Endothelial cell of umbilical vein (primary cell): ENCODE data around the gene ARHGAP18. TPM values are rescaled to one million over a fixed set of nuclear protein-coding genes. Genes with fewer than 3 reads are reported as not detected.
A peak's percentile ranks its signal among the peaks of the same experiment; 100 is the strongest.

Experiments
- BruUV-seq: library from RNA; stranded (reverse); fragments of 400-500 nt; replicated peaks from 2 replicates; lab custom pipeline; 2021; lab: Mats Ljungman, UMichigan
- CTCF ChIA-PET: fragments of 300-600, 350-600 bp; sonication (Branson Sonifier 250); formaldehyde crosslinking; loops from one replicate; lab custom pipeline; 2021; ENCODE audit warnings: antibody characterized with exemption, inconsistent platforms; lab: Charles Lee
- POLR2A ChIA-PET: fragments of 300-600, 350-600 bp; sonication (Branson Sonifier 250); formaldehyde crosslinking; loops from one replicate; lab custom pipeline; 2021; ENCODE audit warnings: antibody characterized with exemption, inconsistent platforms; lab: Charles Lee
- DNase-seq: peaks from one replicate; pipeline ENCODE4 v3.0.0-alpha.2; 2011; ENCODE audit warnings: low read depth, low spot score
- FAIRE-seq: peaks from 2 replicates; lab custom pipeline; 2011; peaks lifted over from hg19 to GRCh38; lab: Jason Lieb, UNC
- H2AFZ ChIP-seq: 2 replicates; pipeline ENCODE4 v1.6.0; 2012; ENCODE audit warnings: low read depth, low read length, control low read depth, inconsistent platforms
- H3K27ac ChIP-seq: 2 replicates; pipeline ENCODE4 v1.5.1; 2011; ENCODE audit warnings: low read depth, mild to moderate bottlenecking, control low read depth, low read length, moderate library complexity; ENCODE audit not compliant: insufficient read depth
- H3K27me3 ChIP-seq, 2 experiments: 2 replicates each; pipeline versions ENCODE4 v1.6.0 to v1.6.1; 2011; ENCODE audit warnings: low read length in 2 of 2, mixed read lengths in 1 of 2; ENCODE audit not compliant: control insufficient read depth in 2 of 2, insufficient read depth in 2 of 2
- H3K36me3 ChIP-seq, 2 experiments: 2 replicates in 1 of 2; 3 replicates in 1 of 2; pipeline ENCODE4 v1.5.1; 2011; ENCODE audit warnings: low read length in 2 of 2, mild to moderate bottlenecking in 1 of 2, moderate library complexity in 1 of 2; ENCODE audit not compliant: control insufficient read depth in 2 of 2, insufficient read depth in 2 of 2; ENCODE audit errors: extremely low read depth in 1 of 2
- H3K4me1 ChIP-seq: 3 replicates; pipeline ENCODE4 v1.5.1; 2011; ENCODE audit warnings: mild to moderate bottlenecking, low read length; ENCODE audit not compliant: control insufficient read depth, insufficient read depth; ENCODE audit errors: extremely low read depth
- H3K4me2 ChIP-seq: 2 replicates; pipeline ENCODE4 v1.6.1; 2011; ENCODE audit warnings: low read length, control low read depth, mixed read lengths; ENCODE audit not compliant: insufficient read depth
- H3K4me3 ChIP-seq, 3 experiments: fragments of 200-600 bp in 1 of 3; sonication (generic), shearing (Covaris generic) in 1 of 3; replicated peaks in 1 of 3; 2 replicates each; pipeline ENCODE4 v1.5.1; 2011 to 2016; ENCODE audit warnings: control low read depth in 3 of 3, low read length in 3 of 3, mild to moderate bottlenecking in 2 of 3, inconsistent platforms in 1 of 3, low read depth in 1 of 3, moderate library complexity in 1 of 3; ENCODE audit not compliant: insufficient read depth in 1 of 3
- H3K79me2 ChIP-seq: 2 replicates; pipeline ENCODE4 v1.6.0; 2012; ENCODE audit warnings: low read length, inconsistent platforms; ENCODE audit not compliant: control insufficient read depth, insufficient read depth
- H3K9ac ChIP-seq: replicated peaks from 2 replicates; pipeline ENCODE3; 2011; ENCODE audit warnings: low read length, control low read depth; ENCODE audit not compliant: insufficient read depth; ENCODE audit errors: extremely low read depth
- H3K9me1 ChIP-seq: replicated peaks from 3 replicates; pipeline ENCODE4 v1.6.0; 2011; ENCODE audit warnings: mild to moderate bottlenecking, low read length; ENCODE audit not compliant: control insufficient read depth, insufficient read depth; ENCODE audit errors: extremely low read depth
- H3K9me3 ChIP-seq: replicated peaks from 2 replicates; pipeline ENCODE4 v1.5.1; 2012; ENCODE audit warnings: low read length, inconsistent platforms; ENCODE audit not compliant: control insufficient read depth, insufficient read depth
- H4K20me1 ChIP-seq: replicated peaks from 2 replicates; pipeline ENCODE3; 2011; ENCODE audit warnings: mild to moderate bottlenecking, low read length; ENCODE audit not compliant: control insufficient read depth, insufficient read depth; ENCODE audit errors: extremely low read depth
- CTCF ChIP-seq, 2 donors: IDR thresholded peaks; 1 replicate in 1 of 2; 2 replicates in 1 of 2; pipeline ENCODE4 v1.5.1; 2011; ENCODE audit warnings: low read length in 2 of 2, mild to moderate bottlenecking in 2 of 2, moderate library complexity in 2 of 2, control low read depth in 1 of 2, inconsistent platforms in 1 of 2, low read depth in 1 of 2; ENCODE audit not compliant: insufficient read depth in 1 of 2; ENCODE audit errors: extremely low read depth in 1 of 2
- EZH2 ChIP-seq: IDR thresholded peaks from 2 replicates; pipeline ENCODE4 v1.6.1; 2012; ENCODE audit warnings: borderline replicate concordance, low read depth, mild to moderate bottlenecking, moderate library complexity, low read length, inconsistent platforms; ENCODE audit not compliant: severe bottlenecking
- FOS ChIP-seq: IDR thresholded peaks from 2 replicates; pipeline ENCODE4 v1.6.1; 2011; ENCODE audit warnings: mild to moderate bottlenecking, low read length, moderate library complexity, borderline replicate concordance; ENCODE audit not compliant: insufficient read depth
- GATA2 ChIP-seq: IDR thresholded peaks from 2 replicates; pipeline ENCODE4 v1.7.0; 2011; ENCODE audit warnings: low read depth, mild to moderate bottlenecking, moderate library complexity, mixed read lengths, low read length; ENCODE audit not compliant: insufficient read length, insufficient read depth
- JUN ChIP-seq: IDR thresholded peaks from 2 replicates; pipeline ENCODE4 v1.6.1; 2011; ENCODE audit warnings: borderline replicate concordance, low read depth; ENCODE audit not compliant: insufficient read length, insufficient read depth
- MYC ChIP-seq: IDR thresholded peaks from one replicate; pipeline ENCODE4 v1.6.1; 2011; ENCODE audit warnings: mild to moderate bottlenecking, low read depth, low read length
- POLR2A ChIP-seq: IDR thresholded peaks from 2 replicates; pipeline ENCODE4 v1.6.1; 2012; ENCODE audit warnings: low read depth, mild to moderate bottlenecking, control low read depth, low read length
- POLR2AphosphoS5 ChIP-seq: IDR thresholded peaks from 2 replicates; pipeline ENCODE4 v1.6.1; 2012; ENCODE audit warnings: low read depth, mild to moderate bottlenecking, control low read depth, low read length, moderate library complexity; ENCODE audit not compliant: insufficient read depth
- dilution Hi-C: fragments of 300-500 bp; cut with MboI; formaldehyde crosslinking; loops from one replicate; pipeline ENCODE4 v1.15.0; 2019; ENCODE audit warnings: low sequenced_read_pairs; ENCODE audit not compliant: extremely low pct_ligation_motif_present
- intact Hi-C: fragments of 100-400 bp; cut with micrococcal nuclease; formaldehyde crosslinking; loops from one replicate; pipeline ENCODE4 v1.10.0; 2022
- polyA plus RNA-seq, 4 experiments: library from polyadenylated mRNA; depleted of rRNA in 3 of 4; stranded (reverse) in 3 of 4; unstranded in 1 of 4; fragments of >200 nt; gene quantifications; 2 replicates each; pipeline versions ENCODE4 v1.2.1 to v1.2.3, GENCODE V29; 2011 to 2012; ENCODE audit warnings: missing spikeins in 1 of 4
- total RNA-seq: library from RNA; stranded (reverse); gene quantifications from 2 replicates; pipeline ENCODE4 v1.2.3, GENCODE V29; 2021

ARHGAP18 gene
- total and polyA plus RNA-seq, 2 donors (not counting 3 experiments of a cell fraction or from before 2014, with no cell fraction given) = 13.1 to 86.1 TPM

GRCh38 chr6:129671442-129672340, 38.3 kb downstream of the ARHGAP18 start:
- dilution Hi-C loops (no loop called here), intact Hi-C loops (loop anchor here (2.0 to 5.0 kb wide), 3 partner anchors 77 to 349 kb away; no protein-coding TSS in a partner anchor)
- CTCF ChIA-PET = interaction anchor here (0.6 to 2.7 kb wide), 11 partner anchors 10 to 350 kb away, joined by 3 to 16 read pairs (median 5); no protein-coding TSS in a partner anchor
- H3K79me2 ChIP-seq = peaks cover 49% of the 10 kb centered on the region
- peak overlapping the region; percentile 95 for H3K9ac ChIP-seq
- DNase-seq (no peak), FAIRE-seq (no peak)
- no peaks in the 10 kb centered on the region for H3K9me3 ChIP-seq
- POLR2A ChIA-PET = interaction anchor here (2.4 kb wide), 1 partner anchor 12 kb away, joined by 16 read pairs; no protein-coding TSS in a partner anchor
- H4K20me1 ChIP-seq = no peaks in the 10 kb centered on the region
- H3K27me3 ChIP-seq = no peaks in the 10 kb centered on the region
- H3K4me3 ChIP-seq = no peak overlapping the region
- no TSS peak for BruUV-seq
- peaks cover 76% of the 10 kb centered on the region for H3K4me1 ChIP-seq
- H3K4me2 ChIP-seq = peak overlapping the region; percentile 95
- no peaks in the 10 kb centered on the region for H3K36me3 ChIP-seq
- no peak overlapping the region for H2AFZ ChIP-seq
- H3K27ac ChIP-seq = peak overlapping the region; percentile 93
- TF ChIP-seq POLR2AphosphoS5 (peak; percentile 14), CTCF (IDR thresholded peaks at IDR 0.05; ENCODE audit: extremely low read depth in 1 of 2, insufficient read depth in 1 of 2, low read depth in 1 of 2, low read length in 2 of 2) (no peak)
- no peaks in the 10 kb centered on the region for H3K9me1 ChIP-seq

GRCh38 chr6:129670634-129671033, 39.3 kb downstream of the ARHGAP18 start:
- intact Hi-C loops = loop anchor here (5.0 kb wide), 1 partner anchor 178 kb away; no protein-coding TSS in a partner anchor
- peaks cover 48% of the 10 kb centered on the region for H3K79me2 ChIP-seq
- dilution Hi-C loops = no loop called here
- no peaks in the 10 kb centered on the region for H4K20me1 ChIP-seq
- no peak overlapping the region for H3K27ac ChIP-seq
- no peak for DNase-seq
- H3K4me1 ChIP-seq = peaks cover 76% of the 10 kb centered on the region
- POLR2A ChIA-PET = no interaction called here
- H3K9me1 ChIP-seq = no peaks in the 10 kb centered on the region
- TF ChIP-seq EZH2 (no peak), FOS (no peak), POLR2A (no peak), GATA2 (no peak), MYC (no peak), POLR2AphosphoS5 (no peak), JUN (no peak)
- H3K4me3 ChIP-seq = no peak overlapping the region
- no TSS peak for BruUV-seq
- no peaks in the 10 kb centered on the region for H3K27me3 ChIP-seq
- H3K9me3 ChIP-seq = no peaks in the 10 kb centered on the region
- FAIRE-seq = no peak
- no peak overlapping the region for H3K4me2 ChIP-seq
- no peaks in the 10 kb centered on the region for H3K36me3 ChIP-seq
- CTCF ChIA-PET = interaction anchor here (1.5 to 1.7 kb wide), 2 partner anchors 13 to 16 kb away, joined by 4 to 5 read pairs; no protein-coding TSS in a partner anchor
- no peak overlapping the region for H3K9ac ChIP-seq
- no peak overlapping the region for H2AFZ ChIP-seq
